ENCODE results near the gene SLC17A8. TPM values are rescaled to one million over a fixed set of nuclear protein-coding genes. Genes with fewer than 3 reads are reported as not detected.

Gene SLC17A8
- total RNA-seq, 1 donor from 2014 or later = 0.23 TPM

Other genes starting within 250 kb of the SLC17A8 start
- gene BLTP3B, start 214.2 kb upstream of the SLC17A8 start, total RNA-seq = 28.3 TPM
- gene ACTR6, start 156.3 kb upstream of the SLC17A8 start, total RNA-seq = 10.2 TPM
- gene DEPDC4, start 90.0 kb upstream of the SLC17A8 start, total RNA-seq = 2.5 TPM
- 24.2 TPM for gene SCYL2, start 89.9 kb upstream of the SLC17A8 start, total RNA-seq
- 61.6 TPM for gene NR1H4, start 116.8 kb downstream of the SLC17A8 start, total RNA-seq
- 1.3 TPM for gene GAS2L3, start 216.6 kb downstream of the SLC17A8 start, total RNA-seq